Measurements from ENCODE around the gene AK4. TPM values are rescaled to one million over a fixed set of nuclear protein-coding genes. Genes with fewer than 3 reads are reported as not detected.

The AK4 gene
- total RNA-seq, 1 experiment from 2014 or later: 180 TPM

GRCh38 chr1:65141394-65141793 is 6.6 kb upstream of the AK4 start (continued):
- TF ChIP-seq AR (CRISPR knock-in tag; IDR thresholded peaks at IDR 0.05): no peak

GRCh38 chr1:65141918-65142317 is 6.1 kb upstream of the AK4 start:
- TF ChIP-seq HMGXB4 (CRISPR knock-in tag; IDR thresholded peaks at IDR 0.05): no peak
- TF ChIP-seq JAZF1 (CRISPR knock-in tag; IDR thresholded peaks at IDR 0.05): no peak
- no peak for TF ChIP-seq NR1H2 (CRISPR knock-in tag; IDR thresholded peaks at IDR 0.05)
- TF ChIP-seq ZNF396 (CRISPR knock-in tag; IDR thresholded peaks at IDR 0.05; ENCODE audit: borderline replicate concordance): no peak
- TF ChIP-seq SMAD4 (CRISPR knock-in tag; IDR thresholded peaks at IDR 0.05): no peak
- TF ChIP-seq E2F4 (CRISPR knock-in tag; IDR thresholded peaks at IDR 0.05; ENCODE audit: borderline replicate concordance, low read depth): no peak
- no peak for TF ChIP-seq ATF2 (CRISPR knock-in tag; IDR thresholded peaks at IDR 0.05; ENCODE audit: borderline replicate concordance, low read depth)
- no peak for TF ChIP-seq IRF1 (CRISPR knock-in tag; IDR thresholded peaks at IDR 0.05)
- TF ChIP-seq GRHL2 (CRISPR knock-in tag; IDR thresholded peaks at IDR 0.05; ENCODE audit: insufficient replicate concordance, severe bottlenecking): no peak
- no peak for TF ChIP-seq NFE2L1 (CRISPR knock-in tag; IDR thresholded peaks at IDR 0.05)
- TF ChIP-seq CBFB (CRISPR knock-in tag; IDR thresholded peaks at IDR 0.05; ENCODE audit: low read depth): no peak
- no peak for TF ChIP-seq ZNF532 (CRISPR knock-in tag; IDR thresholded peaks at IDR 0.05; ENCODE audit: borderline replicate concordance)
- no peak for TF ChIP-seq ELF4 (CRISPR knock-in tag; IDR thresholded peaks at IDR 0.05; ENCODE audit: low read depth)
- TF ChIP-seq NFYB (CRISPR knock-in tag; conservative IDR thresholded peaks at IDR 0.05; ENCODE audit: low read depth): no peak
- TF ChIP-seq E2F1 (CRISPR knock-in tag; IDR thresholded peaks at IDR 0.05): no peak
- TF ChIP-seq PRRX2 (CRISPR knock-in tag; IDR thresholded peaks at IDR 0.05): no peak
- no peak for TF ChIP-seq ZNF219 (CRISPR knock-in tag; IDR thresholded peaks at IDR 0.05; ENCODE audit: borderline replicate concordance)
- TF ChIP-seq ZNF425 (CRISPR knock-in tag; conservative IDR thresholded peaks at IDR 0.05): no peak
- Mint-ChIP-seq H3K9me3 (0 out of 2 replicates have a peak, but pooled peaks cover 4% of the 10 kb centered on the region), H3K4me1 (peaks cover 60% of the 10 kb centered on the region), H3K36me3 (no peaks in the 10 kb centered on the region), H3K27me3 (ENCODE audit: low read depth) (peaks cover 13% of the 10 kb centered on the region), H3K27ac (no peak overlapping the region), H3K4me3 (no peak overlapping the region)
- ATAC-seq (no peak), DNase-seq (ENCODE audit: low spot score) (no peak)
- ChIA-PET CTCF (no interaction called here), POLR2A (no interaction called here)
